HepG2 (cell line): ENCODE results near the gene DAB2IP. TPM values are rescaled to one million over a fixed set of nuclear protein-coding genes. Genes with fewer than 3 reads are reported as not detected.

Experiments
- ATF7 ChIP-seq, 2 experiments: fragments of 450-650 bp in 1 of 2; sonication (generic) in 1 of 2; formaldehyde crosslinking in 1 of 2; IDR thresholded peaks; 2 replicates each; pipeline versions ENCODE4 v1.4.0 to v1.6.1; 2016 to 2020; ENCODE audit warnings: antibody characterized with exemption in 1 of 2, mild to moderate bottlenecking in 1 of 2, missing genetic modification reagents in 1 of 2
- HNRNPH1 ChIP-seq: fragments of 200-400 bp; formaldehyde crosslinking; optimal IDR thresholded peaks from 2 replicates; pipeline ENCODE3; 2017; ENCODE audit warnings: mild to moderate bottlenecking, low read depth, low read length
- MAFG ChIP-seq: sonication (generic); formaldehyde crosslinking; IDR thresholded peaks from 2 replicates; pipeline ENCODE4 v1.5.1; 2020; ENCODE audit warnings: mild to moderate bottlenecking, missing genetic modification reagents
- MTA1 ChIP-seq: sonication (generic); formaldehyde crosslinking; IDR thresholded peaks from 2 replicates; pipeline ENCODE4 v1.4.0; 2020; ENCODE audit warnings: missing genetic modification reagents, mild to moderate bottlenecking, borderline replicate concordance
- POGZ ChIP-seq: sonication (generic); formaldehyde crosslinking; IDR thresholded peaks from 2 replicates; pipeline ENCODE4 v1.4.0; 2020; ENCODE audit warnings: mild to moderate bottlenecking, missing genetic modification reagents
- SOX13 ChIP-seq, 3 experiments: fragments of 450-650 bp in 1 of 3; sonication (generic) in 1 of 3; formaldehyde crosslinking in 1 of 3; IDR thresholded peaks in 2 of 3; conservative IDR thresholded peaks in 1 of 3; 2 replicates each; pipeline versions ENCODE4 v1.5.0 to v1.6.1; 2016 to 2020; ENCODE audit warnings: antibody characterized with exemption in 1 of 3, mild to moderate bottlenecking in 1 of 3, missing compliant biosample characterization in 1 of 3, missing genetic modification reagents in 1 of 3, moderate library complexity in 1 of 3
- STAG1 ChIP-seq: sonication (generic); formaldehyde crosslinking; IDR thresholded peaks from 2 replicates; pipeline ENCODE4 v1.4.0; 2020; ENCODE audit warnings: missing genetic modification reagents
- TAF15 ChIP-seq: fragments of 200-400 bp; formaldehyde crosslinking; IDR thresholded peaks from one replicate; pipeline ENCODE4 v1.6.1; 2018; ENCODE audit warnings: mild to moderate bottlenecking, low read depth, low read length; ENCODE audit not compliant: poor library complexity, severe bottlenecking
- YEATS2 ChIP-seq: sonication (generic); formaldehyde crosslinking; IDR thresholded peaks from 2 replicates; pipeline ENCODE4 v1.4.0; 2020; ENCODE audit warnings: missing genetic modification reagents, borderline replicate concordance
- ZNF232 ChIP-seq: sonication (generic); formaldehyde crosslinking; IDR thresholded peaks from 2 replicates; pipeline ENCODE4 v1.4.0; 2020; ENCODE audit warnings: missing genetic modification reagents, borderline replicate concordance
- ZNF292 ChIP-seq: sonication (generic); formaldehyde crosslinking; IDR thresholded peaks from 2 replicates; pipeline ENCODE4 v1.8.1; 2022; ENCODE audit warnings: mild to moderate bottlenecking, low read depth, missing genetic modification reagents, borderline replicate concordance
- ZNF337 ChIP-seq: sonication (generic); formaldehyde crosslinking; IDR thresholded peaks from 2 replicates; pipeline ENCODE4 v1.5.1; 2020; ENCODE audit warnings: missing genetic modification reagents, low read depth, mild to moderate bottlenecking, borderline replicate concordance
- polyA plus RNA-seq, 8 experiments: library from polyadenylated mRNA; depleted of rRNA in 3 of 8; stranded (reverse) in 7 of 8; unstranded in 1 of 8; fragments of >200 nt; fragmentation: Illumina TruSeq in 4 of 8; extraction: Trizol in 4 of 8; gene quantifications; 2 replicates each; pipeline versions ENCODE4 v1.2.1 to v1.2.3, GENCODE V29; 2011 to 2016; ENCODE audit warnings: low read depth in 4 of 8, missing spikeins in 1 of 8, mixed read lengths in 1 of 8; ENCODE audit not compliant: insufficient read depth in 1 of 8
- total RNA-seq, 5 experiments: library from RNA; depleted of rRNA; stranded (reverse); fragments of >200 nt; fragmentation: Illumina TruSeq; extraction: Trizol; gene quantifications; 2 replicates each; pipeline ENCODE4 v1.2.3, GENCODE V29; 2016; ENCODE audit warnings: low read depth in 1 of 5
- TF ChIP-seq, protein P1 (sequence below): sonication (generic); formaldehyde crosslinking; IDR thresholded peaks from 2 replicates; pipeline ENCODE4 v1.5.0; 2020; ENCODE audit warnings: missing genetic modification reagents
- TF ChIP-seq, protein P2 (sequence below): sonication (generic); formaldehyde crosslinking; conservative IDR thresholded peaks from 2 replicates; pipeline ENCODE4 v1.4.0; 2020; ENCODE audit warnings: missing genetic modification reagents
- TF ChIP-seq, protein P3 (sequence below): sonication (generic); formaldehyde crosslinking; IDR thresholded peaks from 2 replicates; pipeline ENCODE4 v1.4.0; 2020; ENCODE audit warnings: missing genetic modification reagents; ENCODE audit errors: not compliant biosample characterization
- TF ChIP-seq, protein P4 (sequence below), 2 experiments: IDR thresholded peaks; 2 replicates each; pipeline ENCODE4 v1.6.1; 2011 to 2012; ENCODE audit warnings: low read length in 2 of 2, borderline replicate concordance in 1 of 2, low read depth in 1 of 2, mild to moderate bottlenecking in 1 of 2, moderate library complexity in 1 of 2

Gene DAB2IP
- total and polyA plus RNA-seq, 2 of the 13 experiments (the other 11 are each of a cell fraction or from before 2014, with no cell fraction given) = 25.3 to 37.9 TPM

DNA sequence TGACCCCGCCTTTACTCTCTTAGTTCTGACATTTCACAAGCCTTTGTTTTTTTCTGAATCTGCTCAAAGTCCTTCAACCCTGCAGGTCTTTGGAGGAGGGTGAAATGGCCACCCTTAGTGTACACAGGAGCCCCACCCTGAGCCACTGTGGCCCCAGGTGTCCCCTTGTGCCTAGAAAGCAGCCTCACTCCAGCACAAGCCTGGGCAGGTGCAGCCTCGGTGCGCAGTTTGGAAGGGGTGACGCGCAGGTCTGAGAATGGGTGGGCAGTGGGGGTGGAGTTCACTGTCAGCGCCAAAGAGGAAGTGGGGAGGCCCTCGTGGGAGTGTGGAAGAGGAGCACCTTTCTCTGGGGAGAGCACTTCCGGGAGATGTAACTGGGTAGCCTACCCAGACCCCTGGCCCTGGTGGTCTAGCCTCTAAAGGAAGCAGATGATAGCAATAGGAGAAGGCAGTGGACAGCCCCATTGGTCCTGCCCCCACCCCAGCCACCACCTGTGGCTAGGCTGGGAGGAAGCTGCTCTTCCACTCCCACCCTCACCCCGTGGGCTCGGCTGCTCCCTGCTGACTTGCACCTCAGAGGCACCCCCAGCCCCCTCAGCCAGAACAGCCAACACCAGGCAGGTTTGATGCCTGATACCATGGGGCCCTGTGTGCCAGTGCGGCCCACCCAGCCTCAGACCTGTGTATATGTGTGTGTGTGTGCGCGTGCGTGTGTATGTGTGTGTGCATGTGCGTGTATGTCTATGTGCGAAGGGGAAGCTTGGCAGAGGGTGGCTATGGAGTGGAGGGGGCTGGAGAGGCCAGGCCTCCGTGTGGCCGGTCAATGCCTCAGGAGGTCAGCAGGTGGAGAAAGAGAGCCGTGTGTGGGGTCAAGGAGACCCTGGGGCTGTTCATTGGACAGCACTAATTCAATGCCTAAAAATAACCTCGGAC lies 16.8 kb upstream of the DAB2IP start (continued):
- no peak for TF ChIP-seq ZNF292 (CRISPR knock-in tag)
- no peak for TF ChIP-seq HNRNPH1
- peak; percentile 43; the same call in 1 of the 2 replicates for TF ChIP-seq MTA1
- TF ChIP-seq, protein P1, sequence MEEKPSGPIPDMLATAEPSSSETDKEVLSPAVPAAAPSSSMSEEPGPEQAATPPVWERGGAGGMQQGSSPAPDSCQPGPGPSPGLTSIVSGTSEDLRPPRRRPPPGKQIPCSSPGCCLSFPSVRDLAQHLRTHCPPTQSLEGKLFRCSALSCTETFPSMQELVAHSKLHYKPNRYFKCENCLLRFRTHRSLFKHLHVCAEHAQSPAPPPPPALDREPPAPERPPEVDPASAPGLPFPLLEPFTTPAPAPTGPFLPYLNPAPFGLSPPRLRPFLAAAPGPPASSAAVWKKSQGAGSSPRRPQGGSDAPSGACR (CRISPR knock-in tag) = no peak; the same call in 1 of the 2 replicates
- TF ChIP-seq, protein P2, sequence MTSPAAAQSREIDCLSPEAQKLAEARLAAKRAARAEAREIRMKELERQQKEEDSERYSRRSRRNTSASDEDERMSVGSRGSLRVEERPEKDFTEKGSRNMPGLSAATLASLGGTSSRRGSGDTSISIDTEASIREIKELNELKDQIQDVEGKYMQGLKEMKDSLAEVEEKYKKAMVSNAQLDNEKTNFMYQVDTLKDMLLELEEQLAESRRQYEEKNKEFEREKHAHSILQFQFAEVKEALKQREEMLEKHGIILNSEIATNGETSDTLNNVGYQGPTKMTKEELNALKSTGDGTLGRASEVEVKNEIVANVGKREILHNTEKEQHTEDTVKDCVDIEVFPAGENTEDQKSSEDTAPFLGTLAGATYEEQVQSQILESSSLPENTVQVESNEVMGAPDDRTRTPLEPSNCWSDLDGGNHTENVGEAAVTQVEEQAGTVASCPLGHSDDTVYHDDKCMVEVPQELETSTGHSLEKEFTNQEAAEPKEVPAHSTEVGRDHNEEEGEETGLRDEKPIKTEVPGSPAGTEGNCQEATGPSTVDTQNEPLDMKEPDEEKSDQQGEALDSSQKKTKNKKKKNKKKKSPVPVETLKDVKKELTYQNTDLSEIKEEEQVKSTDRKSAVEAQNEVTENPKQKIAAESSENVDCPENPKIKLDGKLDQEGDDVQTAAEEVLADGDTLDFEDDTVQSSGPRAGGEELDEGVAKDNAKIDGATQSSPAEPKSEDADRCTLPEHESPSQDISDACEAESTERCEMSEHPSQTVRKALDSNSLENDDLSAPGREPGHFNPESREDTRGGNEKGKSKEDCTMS = no peak
- TF ChIP-seq YEATS2 = no peak
- no peak for TF ChIP-seq POGZ (CRISPR knock-in tag)
- no peak for TF ChIP-seq ZNF337 (CRISPR knock-in tag)
- TF ChIP-seq SOX13 (IDR thresholded peaks at IDR 0.05) = 0 out of 2 replicates have a peak, but pooled peaks have one; percentile 39
- TF ChIP-seq SOX13 (CRISPR knock-in tag; conservative IDR thresholded peaks at IDR 0.05 in 1 of 2, IDR thresholded peaks at IDR 0.05 in 1 of 2) = peak in 1 of 2 experiments; percentile 65; a peak in 2 of 4 replicates
- no peak for TF ChIP-seq MAFG (CRISPR knock-in tag)
- no peak for TF ChIP-seq ZNF232 (CRISPR knock-in tag)
- TF ChIP-seq, protein P3, sequence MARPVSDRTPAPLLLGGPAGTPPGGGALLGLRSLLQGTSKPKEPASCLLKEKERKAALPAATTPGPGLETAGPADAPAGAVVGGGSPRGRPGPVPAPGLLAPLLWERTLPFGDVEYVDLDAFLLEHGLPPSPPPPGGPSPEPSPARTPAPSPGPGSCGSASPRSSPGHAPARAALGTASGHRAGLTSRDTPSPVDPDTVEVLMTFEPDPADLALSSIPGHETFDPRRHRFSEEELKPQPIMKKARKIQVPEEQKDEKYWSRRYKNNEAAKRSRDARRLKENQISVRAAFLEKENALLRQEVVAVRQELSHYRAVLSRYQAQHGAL (CRISPR knock-in tag) = no peak
- TF ChIP-seq TAF15 = no peak
- TF ChIP-seq, protein P4, sequence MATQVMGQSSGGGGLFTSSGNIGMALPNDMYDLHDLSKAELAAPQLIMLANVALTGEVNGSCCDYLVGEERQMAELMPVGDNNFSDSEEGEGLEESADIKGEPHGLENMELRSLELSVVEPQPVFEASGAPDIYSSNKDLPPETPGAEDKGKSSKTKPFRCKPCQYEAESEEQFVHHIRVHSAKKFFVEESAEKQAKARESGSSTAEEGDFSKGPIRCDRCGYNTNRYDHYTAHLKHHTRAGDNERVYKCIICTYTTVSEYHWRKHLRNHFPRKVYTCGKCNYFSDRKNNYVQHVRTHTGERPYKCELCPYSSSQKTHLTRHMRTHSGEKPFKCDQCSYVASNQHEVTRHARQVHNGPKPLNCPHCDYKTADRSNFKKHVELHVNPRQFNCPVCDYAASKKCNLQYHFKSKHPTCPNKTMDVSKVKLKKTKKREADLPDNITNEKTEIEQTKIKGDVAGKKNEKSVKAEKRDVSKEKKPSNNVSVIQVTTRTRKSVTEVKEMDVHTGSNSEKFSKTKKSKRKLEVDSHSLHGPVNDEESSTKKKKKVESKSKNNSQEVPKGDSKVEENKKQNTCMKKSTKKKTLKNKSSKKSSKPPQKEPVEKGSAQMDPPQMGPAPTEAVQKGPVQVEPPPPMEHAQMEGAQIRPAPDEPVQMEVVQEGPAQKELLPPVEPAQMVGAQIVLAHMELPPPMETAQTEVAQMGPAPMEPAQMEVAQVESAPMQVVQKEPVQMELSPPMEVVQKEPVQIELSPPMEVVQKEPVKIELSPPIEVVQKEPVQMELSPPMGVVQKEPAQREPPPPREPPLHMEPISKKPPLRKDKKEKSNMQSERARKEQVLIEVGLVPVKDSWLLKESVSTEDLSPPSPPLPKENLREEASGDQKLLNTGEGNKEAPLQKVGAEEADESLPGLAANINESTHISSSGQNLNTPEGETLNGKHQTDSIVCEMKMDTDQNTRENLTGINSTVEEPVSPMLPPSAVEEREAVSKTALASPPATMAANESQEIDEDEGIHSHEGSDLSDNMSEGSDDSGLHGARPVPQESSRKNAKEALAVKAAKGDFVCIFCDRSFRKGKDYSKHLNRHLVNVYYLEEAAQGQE (IDR thresholded peaks at IDR 0.05; ENCODE audit: borderline replicate concordance in 1 of 2, low read depth in 1 of 2, low read length in 2 of 2) = no peak
- no peak for TF ChIP-seq ATF7 (IDR thresholded peaks at IDR 0.05)
- no peak for TF ChIP-seq ATF7 (CRISPR knock-in tag; IDR thresholded peaks at IDR 0.05)
- peak; percentile 79 for TF ChIP-seq STAG1
